Measurements from ENCODE around the gene OPA3.

- TF ChIP-seq CTCF (conservative IDR thresholded peaks at IDR 0.05; ENCODE audit: low read depth in 2 of 2) (no peak), POLR2AphosphoS5 (IDR thresholded peaks at IDR 0.05; ENCODE audit: low read depth) (0 out of 2 replicates have a peak, but pooled peaks have one; percentile 35)
These were observed 48.0 kb upstream of the OPA3 start for GRCh38 chr19:45632468-45633196.

Data from GM23338 (cell line).